NCI-H226 (cell line): Measurements from ENCODE around the gene KAT5.
A peak's percentile ranks its signal among the peaks of the same experiment; 100 is the strongest.
"Not testable (repeated sequence)": the region's sequence is repeated elsewhere in the genome, so short reads cannot be mapped to it uniquely, and the experiment has no call there.

Experiments used
- DNase-seq: peaks from one replicate; pipeline ENCODE4 v3.0.0-alpha.2; 2015

KAT5 gene

DNA sequence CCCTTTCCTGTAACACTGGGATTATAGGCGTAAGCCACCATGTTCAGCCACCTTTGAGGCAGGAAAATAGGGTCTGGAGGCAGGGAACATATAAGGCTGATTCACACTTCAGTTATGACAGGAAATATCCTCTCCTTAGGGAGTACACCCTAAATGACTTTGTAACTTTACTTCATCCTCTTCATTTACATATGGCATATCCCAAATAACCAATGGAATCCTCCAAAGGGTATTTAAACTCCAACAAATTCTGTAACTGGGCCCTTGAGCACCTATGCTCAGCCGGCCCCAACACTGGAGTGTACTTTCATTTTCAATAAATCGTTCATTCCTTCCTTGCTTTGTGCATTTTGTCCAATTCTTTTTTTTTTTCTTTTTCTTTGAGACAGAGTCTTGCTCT is 1.6 kb upstream of the KAT5 start:
- peak; percentile 57 for DNase-seq

DNA sequence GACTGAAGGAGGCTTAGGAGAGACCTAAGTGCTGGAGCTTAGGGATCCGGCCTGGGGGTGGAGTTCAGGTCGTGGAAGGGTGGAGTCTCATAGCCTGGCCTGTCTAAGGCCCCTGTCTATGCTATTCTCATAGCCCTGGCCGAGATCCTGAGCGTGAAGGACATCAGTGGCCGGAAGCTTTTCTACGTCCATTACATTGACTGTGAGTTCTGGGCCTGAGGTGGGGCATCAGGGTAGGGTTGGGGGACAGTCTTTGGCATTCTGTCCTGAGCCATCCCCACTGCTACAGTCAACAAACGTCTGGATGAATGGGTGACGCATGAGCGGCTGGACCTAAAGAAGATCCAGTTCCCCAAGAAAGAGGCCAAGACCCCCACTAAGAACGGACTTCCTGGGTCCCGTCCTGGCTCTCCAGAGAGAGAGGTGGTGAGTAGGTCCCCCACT is 603 bp downstream of the KAT5 start:
- no peak for DNase-seq

DNA sequence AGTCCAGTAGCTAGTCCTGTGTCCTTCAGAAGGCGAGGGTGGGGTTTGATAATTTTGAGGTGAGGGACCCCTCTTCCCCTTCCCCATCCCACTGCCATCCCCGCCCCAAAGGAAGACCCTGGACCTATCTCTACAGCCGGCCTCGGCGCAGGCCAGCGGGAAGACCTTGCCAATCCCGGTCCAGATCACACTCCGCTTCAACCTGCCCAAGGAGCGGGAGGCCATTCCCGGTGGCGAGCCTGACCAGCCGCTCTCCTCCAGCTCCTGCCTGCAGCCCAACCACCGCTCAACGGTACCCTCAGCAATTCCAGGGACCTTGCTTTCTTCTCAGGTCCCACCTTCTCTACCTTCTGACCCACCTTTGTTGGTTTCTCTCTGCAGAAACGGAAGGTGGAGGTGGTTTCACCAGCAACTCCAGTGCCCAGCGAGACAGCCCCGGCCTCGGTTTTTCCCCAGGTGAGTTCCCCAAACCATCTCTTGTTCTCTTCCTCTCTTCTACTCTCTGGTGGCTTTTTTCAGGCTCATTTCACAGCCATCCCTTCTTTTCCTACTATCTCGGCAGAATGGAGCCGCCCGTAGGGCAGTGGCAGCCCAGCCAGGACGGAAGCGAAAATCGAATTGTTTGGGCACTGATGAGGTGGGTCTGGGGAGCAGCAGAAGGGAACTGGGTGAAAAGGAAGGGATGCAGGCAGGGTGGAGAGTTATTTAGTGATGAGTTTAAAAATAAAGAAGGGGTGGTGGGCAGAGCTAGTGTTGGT is 1.3 kb downstream of the KAT5 start:
- no peak for DNase-seq

DNA sequence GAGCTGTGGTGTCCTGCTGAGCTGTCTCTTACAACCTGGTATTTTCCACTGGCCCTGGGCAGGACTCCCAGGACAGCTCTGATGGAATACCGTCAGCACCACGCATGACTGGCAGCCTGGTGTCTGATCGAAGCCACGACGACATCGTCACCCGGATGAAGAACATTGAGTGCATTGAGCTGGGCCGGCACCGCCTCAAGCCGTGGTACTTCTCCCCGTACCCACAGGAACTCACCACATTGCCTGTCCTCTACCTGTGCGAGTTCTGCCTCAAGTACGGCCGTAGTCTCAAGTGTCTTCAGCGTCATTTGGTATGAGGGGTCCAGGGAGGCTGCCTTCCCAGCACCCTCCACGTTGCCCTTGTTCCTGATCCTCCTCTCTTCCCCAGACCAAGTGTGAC is 2.4 kb downstream of the KAT5 start:
- DNase-seq = no peak

DNA sequence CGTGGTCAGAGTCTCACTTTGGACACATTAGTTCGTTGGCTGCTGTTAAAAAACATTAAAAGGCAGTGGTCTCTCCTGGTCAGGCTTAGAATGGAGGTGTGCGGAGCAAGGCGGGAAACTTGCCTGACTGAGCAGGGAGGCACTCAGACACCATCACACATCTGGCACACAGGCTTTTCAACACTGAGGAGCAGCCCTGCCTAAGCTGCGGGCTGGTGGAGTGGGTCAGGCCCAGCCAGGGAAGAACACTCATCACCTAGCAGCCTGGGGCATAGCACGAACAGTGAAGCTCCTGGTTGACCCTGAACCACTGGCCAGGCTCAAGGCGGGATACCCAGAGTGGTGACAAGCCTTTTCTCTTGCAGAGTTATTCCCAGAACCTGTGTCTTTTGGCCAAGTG is 4.2 kb downstream of the KAT5 start:
- no peak for DNase-seq

DNA sequence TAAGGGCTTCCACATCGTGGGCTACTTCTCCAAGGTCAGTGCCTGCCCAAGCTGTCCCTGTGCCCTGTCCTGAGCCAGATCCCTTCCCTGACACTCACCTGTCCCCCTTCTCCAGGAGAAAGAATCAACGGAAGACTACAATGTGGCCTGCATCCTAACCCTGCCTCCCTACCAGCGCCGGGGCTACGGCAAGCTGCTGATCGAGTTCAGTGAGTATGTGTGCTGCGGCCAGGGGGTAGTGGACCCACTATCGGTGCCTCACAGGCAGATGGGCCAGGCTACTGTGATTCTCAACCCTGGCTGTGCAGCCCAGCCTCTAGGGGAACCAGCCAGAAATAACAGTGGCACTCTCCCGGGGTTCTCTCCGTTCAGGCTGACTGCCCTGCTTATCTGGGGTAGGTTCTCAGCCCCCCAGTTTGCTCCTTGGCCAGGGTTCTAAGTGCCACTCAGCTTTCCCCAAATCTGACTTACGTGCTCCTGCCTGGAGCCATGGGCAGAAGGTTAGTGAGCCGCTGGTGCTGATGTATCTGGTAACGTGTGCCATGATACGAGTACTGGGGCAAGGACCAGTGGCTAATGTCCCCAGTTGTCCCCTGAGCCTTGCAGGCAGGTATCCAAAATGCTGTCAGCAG is 4.8 kb downstream of the KAT5 start:
- no peak for DNase-seq

DNA sequence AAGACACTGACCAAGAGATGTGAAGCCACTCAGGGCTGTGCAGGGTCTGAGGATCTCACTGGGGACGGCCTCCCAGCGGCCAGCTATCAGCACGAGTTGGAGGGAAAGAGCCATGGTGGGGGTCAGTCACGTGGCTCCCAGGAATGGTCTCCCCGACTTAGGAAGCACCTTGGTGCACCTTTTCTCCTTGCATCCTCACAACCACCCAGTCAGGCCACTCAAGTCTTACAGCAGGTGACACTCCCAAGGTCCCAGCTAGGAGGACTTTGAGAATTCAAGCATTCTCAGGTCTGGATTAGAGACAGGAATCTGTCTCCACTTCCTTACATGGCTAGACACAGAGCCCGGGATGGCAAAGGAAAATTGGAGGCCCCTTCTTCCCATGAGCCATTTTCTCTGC is 5.9 kb downstream of the KAT5 start:
- no peak for DNase-seq

DNA sequence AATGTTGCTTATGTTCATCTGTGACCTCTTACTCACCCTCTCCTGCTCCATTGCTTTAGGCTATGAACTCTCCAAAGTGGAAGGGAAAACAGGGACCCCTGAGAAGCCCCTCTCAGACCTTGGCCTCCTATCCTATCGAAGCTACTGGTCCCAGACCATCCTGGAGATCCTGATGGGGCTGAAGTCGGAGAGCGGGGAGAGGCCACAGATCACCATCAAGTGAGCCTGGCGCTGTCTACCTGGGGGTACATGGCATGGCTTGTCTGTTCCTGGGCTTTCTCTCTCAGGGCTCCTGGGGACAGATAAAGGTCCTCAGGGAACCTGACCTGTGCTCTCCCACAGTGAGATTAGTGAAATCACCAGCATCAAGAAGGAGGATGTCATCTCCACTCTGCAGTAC is 6.5 kb downstream of the KAT5 start:
- DNase-seq = no peak

DNA sequence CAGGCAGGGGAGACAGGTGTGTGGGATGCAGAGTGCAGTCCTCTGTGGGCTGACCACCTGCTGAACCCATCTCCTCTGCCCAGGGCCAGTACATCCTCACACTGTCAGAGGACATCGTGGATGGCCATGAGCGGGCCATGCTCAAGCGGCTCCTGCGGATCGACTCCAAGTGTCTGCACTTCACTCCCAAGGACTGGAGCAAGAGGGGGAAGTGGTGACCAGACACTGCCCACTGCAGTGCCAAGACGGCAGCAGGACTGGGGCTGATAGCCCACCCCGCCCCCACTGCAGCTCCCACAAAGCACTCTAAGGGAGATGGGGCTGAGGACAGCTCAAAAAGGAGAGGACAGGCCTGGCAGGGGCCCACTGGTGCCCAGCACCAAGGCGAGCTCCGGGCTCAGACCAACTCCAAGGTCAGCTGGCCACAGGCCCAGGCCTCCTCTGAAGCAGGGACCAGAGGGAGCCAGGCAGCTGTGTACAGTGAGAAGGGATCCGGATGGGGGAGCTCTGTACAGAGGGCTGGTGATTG is 7.0 kb downstream of the KAT5 start:
- DNase-seq = no peak

DNA sequence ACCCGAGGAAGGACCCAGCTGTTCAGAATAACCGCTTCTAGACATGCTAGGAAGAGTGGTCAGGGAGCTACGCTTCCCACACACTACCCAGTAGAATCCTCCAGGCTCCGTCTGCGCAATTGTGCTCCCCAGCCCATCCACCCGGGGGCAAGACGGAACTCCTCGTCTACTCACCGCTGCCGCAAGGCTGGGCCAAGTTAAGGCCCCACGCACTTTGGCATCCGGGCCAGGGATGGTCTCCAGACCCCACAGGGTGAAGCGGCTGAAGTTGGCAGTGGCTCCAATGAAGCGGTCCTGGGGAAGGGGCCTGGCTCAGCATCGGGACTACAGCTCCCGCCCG is 7.8 kb downstream of the KAT5 start:
- peak; percentile 32 for DNase-seq

DNA sequence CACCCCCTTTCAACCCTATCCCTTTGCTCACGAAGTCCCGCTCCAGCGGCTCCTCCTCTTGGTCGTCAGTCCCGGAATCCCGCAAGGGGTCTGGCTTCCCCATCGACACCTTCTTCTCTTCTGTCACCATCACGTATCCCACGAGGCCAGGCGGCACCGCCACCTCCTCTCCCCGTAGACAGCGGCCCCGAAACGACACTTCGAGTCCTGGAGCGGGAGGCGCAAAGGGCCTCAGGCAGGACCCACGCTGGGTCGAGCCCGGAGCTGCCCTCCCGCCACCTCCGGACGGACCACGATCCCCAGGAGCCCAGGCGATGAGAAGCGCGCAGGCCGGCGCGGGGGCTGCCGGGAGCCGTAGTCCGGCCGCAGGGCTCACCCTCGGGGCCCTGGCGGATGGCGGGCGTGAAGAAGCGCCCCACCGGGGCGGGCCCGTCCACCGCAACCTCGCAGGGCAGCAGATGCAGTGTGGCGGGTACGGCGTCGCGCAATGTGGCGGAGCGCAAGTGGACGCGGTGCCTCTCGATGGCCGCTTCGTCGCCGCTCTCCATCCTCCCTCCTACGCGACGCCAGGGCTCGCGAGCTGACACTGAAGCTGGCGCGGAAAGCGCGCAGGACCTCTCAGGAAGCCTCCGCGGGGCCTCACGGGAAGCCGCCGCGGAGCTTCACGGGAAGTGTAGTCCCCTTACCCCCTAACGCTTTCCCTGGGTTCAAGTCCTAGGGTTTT is 8.3 kb downstream of the KAT5 start, which contains the start of gene RNASEH2C:
Gene RNASEH2C, minus strand, starts transcription at position 588 of the 724 bp plus-strand sequence. Its CDS starts 40 bp downstream, at position 548.
- peak; percentile 83 for DNase-seq

DNA sequence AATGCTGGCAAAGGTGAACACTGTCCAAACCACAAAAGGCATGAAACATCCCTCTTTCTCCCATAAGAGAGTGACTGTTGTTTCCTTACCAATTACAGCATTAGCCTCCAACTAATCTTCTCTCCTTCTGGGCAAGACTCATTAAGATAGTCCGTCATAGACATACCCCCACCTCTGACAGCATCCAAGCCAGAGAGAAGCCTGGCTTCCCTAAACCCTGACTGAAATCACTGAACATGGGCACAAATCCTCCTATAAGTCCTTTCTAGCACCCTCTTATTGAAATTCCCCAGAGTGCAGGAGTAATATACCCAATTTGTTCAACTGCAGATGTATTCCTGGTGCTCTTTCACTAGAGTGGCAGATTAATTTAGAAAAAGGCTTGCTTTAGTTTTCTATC is 10.2 kb downstream of the KAT5 start:
- no peak for DNase-seq

DNA sequence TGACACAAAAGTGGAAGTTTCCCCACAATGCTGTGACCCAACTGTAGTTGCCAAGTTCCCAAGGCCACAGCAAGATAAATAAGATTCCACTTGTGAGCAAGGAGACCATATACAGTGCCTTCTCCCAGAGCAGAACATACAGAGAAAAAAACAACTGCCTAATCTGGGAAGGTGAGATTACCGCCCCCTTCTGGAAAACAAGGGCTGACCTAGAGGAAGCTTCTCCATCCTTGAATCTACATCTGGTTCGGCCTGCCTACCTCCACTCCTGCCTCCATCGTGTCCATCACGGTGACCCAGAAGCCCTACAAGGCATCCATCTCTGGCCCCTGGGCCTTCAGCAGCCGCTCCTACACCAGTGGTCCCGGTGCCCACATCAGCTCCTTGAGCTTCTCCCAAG is 14.6 kb downstream of the KAT5 start:
- DNase-seq = no peak

DNA sequence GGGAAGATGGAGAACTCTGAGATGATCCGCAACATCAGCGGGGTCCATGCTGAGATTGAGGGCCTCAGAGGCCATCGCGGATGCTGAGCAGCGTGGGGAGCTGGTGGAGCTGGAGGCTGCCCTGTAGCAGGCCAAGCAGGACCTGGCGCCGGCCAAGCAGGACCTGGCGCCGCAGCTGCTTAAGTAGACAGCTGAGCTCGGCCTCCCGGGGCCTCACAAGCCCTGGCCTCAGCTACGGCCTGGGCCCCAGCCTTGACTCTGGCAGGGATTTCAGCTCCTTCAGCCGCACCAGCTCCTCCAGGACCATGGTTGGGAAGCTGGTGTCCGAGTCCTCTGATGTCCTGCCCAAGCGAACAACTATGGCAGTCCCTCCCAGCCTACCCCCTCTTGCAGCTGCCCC is 15.8 kb downstream of the KAT5 start:
- no peak for DNase-seq

DNA sequence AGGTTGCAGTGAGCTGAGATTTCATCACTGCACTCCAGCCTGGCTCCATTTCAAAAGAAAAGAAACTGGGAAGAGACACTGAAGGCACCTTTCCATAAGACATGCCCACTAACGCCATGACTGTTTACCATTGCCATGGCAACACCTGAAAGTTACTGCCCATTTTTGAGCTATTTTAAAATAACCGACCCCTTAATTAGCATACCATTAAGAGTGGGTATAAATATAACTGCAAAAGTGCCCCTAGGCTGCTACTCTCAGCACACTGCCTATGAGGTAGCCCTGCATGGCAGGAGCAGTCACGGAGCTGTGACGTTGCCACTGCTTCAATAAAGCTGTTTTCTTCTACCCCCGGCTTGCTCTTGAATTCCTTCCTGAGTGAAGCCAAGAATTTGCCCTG is 18.4 kb downstream of the KAT5 start:
- DNase-seq = no peak

DNA sequence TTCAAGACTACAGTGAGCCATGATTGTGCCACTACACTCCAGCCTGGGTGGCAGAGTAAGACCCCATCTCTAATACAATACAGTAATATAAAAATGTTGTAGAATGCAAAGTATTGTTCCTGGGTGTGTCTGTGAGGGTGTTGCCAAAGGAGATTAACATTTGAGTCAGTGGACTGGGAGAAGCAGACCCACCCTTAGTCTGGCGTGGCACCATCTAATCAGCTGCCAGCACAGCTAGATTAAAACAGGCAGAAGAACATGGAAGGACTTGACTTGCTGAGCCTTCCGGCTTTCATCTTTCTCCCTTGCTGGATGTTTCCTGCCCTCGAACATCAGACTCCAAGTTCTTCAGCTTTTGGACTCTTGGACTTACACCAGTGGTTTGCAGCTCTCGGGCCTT is 23.1 kb downstream of the KAT5 start:
- DNase-seq = not testable (repeated sequence)

DNA sequence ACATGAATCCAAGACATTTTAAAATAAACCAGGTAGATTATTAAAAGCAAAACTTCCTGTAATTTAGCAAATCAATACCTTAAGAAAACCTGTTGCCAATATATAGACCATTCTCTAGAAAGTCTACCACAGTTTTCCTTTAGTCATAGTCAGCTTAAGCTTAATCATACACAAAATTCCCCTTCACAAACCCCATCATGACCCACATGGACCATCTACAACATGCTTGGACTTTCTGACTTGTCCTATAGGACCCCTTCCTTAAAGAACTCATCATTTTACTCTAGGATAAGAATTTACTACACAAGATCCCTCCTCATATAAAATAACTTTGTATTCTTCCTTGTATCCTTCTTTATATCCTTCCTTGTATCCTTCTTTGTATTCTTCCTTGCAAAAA is 24.8 kb downstream of the KAT5 start:
- no peak for DNase-seq

DNA sequence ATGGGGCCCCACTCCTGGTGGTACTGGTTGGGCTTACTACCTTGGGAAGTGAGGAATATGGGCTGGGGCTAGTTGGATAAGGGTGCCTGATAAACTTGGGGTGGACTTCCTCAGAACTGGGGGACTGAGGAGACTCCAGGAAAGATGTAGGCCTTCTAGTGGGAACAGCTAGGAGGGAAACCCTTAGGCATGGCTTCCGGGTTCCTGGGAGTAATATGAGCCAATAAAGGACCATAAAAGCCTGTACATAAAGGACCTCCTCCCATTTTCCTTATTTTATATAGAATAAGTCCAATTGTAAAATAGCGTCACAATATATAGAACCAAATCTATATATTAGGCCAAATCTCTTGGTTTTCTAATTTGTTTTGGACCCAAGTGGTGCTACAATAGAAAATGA is 27.0 kb downstream of the KAT5 start:
- DNase-seq = no peak

DNA sequence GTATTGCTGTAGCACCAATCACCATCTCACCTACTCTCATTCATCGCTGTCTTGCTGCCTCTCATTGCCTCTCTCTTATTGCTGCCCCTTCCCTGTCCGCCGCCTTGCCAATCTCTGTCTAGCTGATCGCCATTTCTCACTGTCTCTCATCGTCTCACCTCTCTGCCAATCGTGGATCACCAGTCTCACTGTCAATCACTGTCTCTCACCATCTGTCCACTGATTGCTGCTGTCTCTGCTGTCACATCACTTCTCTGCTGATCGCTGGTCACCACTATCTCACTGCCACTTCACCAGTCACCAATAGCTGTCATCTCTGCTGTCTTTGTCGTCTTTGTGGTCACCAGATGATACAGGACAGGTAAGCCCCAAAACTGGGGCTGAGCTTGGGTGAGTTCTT is 29.1 kb downstream of the KAT5 start:
- no peak for DNase-seq

DNA sequence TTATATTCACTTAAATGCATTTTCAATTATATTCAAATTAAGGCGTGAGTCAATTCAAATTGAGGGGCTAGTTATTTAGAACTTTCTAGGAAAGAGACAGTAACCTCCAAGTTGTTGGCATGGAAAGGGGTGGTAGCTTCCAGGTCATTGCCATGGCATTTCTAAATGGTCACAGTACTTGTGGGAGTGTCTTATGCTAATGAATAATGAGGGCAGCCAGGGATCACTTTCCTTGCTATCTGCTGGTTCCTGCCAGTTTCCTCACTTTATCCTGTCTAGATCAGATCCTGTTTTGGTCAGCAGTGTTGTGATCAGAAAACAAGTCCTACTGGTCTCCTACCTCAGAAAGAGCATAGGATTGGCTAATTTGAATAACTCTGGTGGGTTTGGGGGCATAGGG is 30.3 kb downstream of the KAT5 start:
- DNase-seq = no peak

DNA sequence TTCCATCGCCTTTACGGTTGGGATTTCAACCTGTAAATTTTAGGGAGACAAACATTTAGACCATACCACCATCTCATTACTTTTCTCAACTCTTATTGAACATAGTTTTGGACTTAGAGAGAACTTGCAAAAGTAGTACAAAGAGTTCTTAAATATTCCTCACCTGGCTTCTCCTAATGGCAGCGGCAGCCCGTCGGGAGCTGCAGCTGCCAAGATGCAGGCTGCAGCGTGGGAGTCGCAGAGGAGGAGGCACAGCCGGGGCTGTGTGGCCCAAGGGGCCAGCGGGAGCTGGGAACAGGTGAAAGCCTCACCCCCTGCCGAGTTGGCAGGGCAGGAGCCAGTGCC is 31.6 kb downstream of the KAT5 start:
- DNase-seq = no peak

DNA sequence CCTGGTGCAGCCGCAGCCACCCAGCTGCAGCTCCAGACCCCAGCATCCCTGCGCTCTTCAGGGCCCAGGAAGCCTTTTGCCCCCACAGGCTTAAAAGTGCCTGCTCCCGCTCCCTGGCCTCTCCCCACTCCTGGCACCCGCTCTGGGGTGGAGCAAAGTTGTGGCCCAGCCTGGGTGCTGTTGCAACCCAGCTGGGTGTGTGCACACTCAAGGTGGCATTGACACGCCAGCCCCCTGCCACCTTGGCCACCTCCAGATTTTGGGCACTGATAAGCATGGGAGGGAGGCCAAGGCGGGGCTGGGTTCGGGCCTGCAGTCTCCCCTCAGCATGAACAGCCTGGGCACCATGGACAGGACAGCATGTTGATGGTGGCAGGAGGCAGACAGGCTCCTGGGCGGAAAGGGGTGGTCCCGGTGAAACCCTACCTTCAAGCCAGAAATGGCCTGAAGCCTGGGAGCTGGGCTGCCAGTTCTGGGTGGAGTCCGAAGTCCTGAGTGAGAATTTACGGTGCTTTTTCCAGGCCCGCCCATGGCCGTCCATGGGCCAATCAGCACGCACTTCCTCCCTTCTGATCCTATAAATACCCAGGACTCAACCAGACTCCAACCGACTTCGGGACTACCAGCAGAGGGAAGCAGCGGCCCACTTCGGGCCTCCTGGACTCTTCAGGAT is 32.1 kb downstream of the KAT5 start:
- DNase-seq = no peak

DNA sequence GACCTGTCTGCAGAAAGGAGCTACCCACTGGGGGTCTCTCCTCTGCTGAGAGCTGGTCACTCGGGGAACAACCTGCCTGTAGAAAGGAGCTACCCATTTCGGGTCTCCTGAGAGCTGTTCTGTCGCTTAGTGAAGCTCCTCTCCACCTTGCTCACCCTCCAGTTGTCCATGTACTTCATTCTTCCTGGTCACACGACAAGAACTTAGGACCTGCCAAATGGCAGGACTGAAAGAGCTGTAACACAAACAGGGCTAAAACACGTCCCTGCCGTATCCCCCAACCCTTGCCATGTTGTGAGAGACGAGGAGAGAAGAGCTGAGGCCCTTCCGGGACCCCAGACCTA is 32.6 kb downstream of the KAT5 start:
- DNase-seq = no peak

DNA sequence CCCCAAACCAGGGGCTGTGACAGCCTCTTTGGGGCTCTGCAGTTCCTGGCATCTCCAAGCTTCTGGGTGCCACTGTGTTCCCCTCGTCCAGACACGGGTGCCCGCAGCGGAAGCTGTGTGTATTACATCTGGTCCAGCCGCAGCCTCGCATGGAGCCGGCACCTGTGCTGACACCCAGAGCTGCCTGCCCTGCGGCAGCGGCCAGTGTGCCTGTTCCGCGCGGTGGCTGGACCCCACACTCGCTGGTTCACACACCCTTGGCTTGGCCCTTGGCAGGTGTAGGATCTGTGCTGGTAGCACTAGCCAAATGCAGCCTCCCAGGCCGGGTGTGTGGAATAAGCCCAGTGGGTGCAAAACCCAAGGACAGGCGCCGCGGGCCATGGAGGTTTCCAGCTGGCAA is 33.0 kb downstream of the KAT5 start:
- no peak for DNase-seq
